Erythroblast (primary cell): Measurements from ENCODE around the gene INHBE.
"Not testable (repeated sequence)": the region's sequence is repeated elsewhere in the genome, so short reads cannot be mapped to it uniquely, and the experiment has no call there.

Source experiments
- DNase-seq, 2 experiments: peaks; one replicate each; lab custom pipeline; 2025; lab: John Stamatoyannopoulos, UW
- GATA1 ChIP-seq: IDR thresholded peaks from 2 replicates; pipeline ENCODE4 v1.6.1; 2011; ENCODE audit warnings: low read depth, mild to moderate bottlenecking, control low read depth, low read length, moderate library complexity
- POLR2A ChIP-seq: IDR thresholded peaks from 2 replicates; pipeline ENCODE4 v1.6.1; 2011; ENCODE audit warnings: mild to moderate bottlenecking, low read length

INHBE gene

DNA sequence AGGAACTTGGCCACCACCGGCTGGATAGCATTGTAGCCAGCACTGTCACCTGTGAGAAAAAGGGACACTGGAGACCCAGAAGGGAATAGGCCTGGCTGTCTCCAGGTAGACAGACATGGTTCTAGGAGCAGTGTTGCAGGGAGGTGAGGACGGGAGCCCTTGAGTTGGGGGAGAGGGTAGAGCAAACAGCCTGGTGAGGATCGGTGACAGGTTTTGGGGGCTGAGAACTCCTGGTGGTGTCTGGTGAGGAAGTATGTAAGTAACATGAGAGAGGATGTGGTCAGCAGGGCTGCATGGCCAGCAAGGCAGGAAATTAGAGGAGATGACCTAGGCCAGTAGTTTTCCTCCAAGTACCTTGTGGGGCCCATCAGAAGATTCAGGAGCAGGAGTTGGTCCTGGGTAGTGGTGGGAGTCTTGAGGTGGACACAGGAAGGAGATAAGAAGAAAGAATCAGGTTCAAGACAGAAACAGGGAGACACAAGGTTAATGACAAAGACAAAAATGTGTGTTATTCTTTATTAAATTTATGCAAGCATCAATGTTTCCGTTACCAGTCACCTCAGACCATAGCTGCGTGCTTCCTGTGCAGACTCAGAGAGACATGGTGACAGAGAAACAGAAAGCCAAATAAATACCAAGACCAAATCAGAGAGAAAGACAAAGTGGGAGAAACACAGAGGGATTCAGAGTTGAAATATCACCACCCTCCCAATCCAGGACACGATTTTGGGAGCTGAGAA lies 24.4 kb downstream of the INHBE start, which contains the start of gene ARHGAP9:
Gene ARHGAP9, minus strand, starts transcription at position 491 of the 740 bp plus-strand sequence. Its CDS starts 460 bp downstream, at position 31.
- no peak for TF ChIP-seq GATA1
- no peak for TF ChIP-seq POLR2A
- no peak for DNase-seq

DNA sequence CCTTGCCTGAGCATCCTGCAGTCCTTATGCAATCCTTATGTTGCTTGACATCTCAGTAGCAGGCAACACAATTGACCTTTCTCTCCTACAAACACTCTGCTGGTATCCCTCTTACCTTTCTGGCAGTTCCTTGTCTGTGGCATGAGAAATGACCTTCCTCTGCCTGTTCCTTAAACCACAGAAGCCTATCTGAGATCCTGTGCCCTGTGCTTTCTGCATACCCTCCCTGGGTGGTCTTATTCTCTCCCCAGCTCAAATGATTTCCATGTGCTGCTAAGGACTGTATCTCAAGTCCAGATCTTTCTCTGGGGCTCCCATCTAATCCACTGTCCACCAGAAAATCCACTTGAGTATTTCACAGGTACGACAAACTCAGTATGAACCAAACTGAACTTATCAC lies 26.6 kb downstream of the INHBE start:
- DNase-seq, result no peak
- TF ChIP-seq GATA1 (no peak), POLR2A (no peak)

- DNase-seq, result no peak
- no peak for TF ChIP-seq GATA1
- no peak for TF ChIP-seq POLR2A
Measured at GRCh38 chr12:57483466-57483865, 28.4 kb downstream of the INHBE start.

- TF ChIP-seq POLR2A, result no peak
- TF ChIP-seq GATA1, result no peak
- DNase-seq, result no peak
Measured at GRCh38 chr12:57485695-57486094, 30.6 kb downstream of the INHBE start.

GRCh38 chr12:57487055-57487596 lies 32.0 kb downstream of the INHBE start:
- TF ChIP-seq GATA1, result no peak
- no peak for TF ChIP-seq POLR2A
- no peak for DNase-seq

GRCh38 chr12:57487597-57488401 lies 32.7 kb downstream of the INHBE start, which contains the start of gene MARS1:
MARS1 (plus strand) TSS chr12:57488068; CDS start chr12:57488091, 23 bp downstream.
- DNase-seq, result peak; percentile 96 to 97
- TF ChIP-seq GATA1 (no peak), POLR2A (peak; percentile 93)

DNA sequence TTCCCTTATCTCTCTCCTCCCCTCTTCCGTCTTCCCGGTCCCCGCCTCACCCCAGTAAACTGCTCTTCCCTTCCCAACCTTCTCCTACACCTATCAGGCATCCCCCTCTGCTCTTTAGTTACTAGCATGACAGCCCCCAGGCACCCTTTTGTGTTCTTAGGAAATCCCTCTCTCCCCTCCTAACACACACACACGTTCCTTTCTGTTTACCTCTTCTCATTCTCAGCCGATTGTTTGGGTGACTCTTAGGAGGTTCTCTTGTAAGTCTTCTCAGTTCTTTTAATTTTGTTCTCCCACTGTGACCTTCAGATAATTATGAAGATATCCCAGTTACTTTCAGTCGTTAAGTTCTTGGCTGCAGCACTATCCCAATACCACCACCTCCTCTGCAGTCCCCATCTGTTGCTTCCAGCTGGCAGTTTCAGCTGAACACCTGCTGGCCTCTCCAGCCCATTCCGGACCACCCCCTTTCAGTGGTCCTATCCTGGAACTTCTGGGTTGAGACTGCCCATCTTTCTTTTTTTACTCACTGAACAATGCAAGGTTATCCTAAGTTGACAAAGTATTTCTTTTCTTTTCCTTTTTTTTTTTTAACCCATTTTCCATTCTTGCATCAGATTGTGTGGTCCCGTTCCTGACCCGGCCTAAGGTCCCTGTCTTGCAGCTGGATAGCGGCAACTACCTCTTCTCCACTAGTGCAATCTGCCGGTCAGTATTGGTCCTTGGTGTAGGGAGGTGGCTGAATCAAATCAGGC lies 33.5 kb downstream of the INHBE start:
- DNase-seq, result peak; percentile 70 to 72
- TF ChIP-seq POLR2A (no peak), GATA1 (no peak)

GRCh38 chr12:57489157-57489641 lies 34.1 kb downstream of the INHBE start:
- no peak for TF ChIP-seq GATA1
- TF ChIP-seq POLR2A, result no peak
- DNase-seq, result no peak

DNA sequence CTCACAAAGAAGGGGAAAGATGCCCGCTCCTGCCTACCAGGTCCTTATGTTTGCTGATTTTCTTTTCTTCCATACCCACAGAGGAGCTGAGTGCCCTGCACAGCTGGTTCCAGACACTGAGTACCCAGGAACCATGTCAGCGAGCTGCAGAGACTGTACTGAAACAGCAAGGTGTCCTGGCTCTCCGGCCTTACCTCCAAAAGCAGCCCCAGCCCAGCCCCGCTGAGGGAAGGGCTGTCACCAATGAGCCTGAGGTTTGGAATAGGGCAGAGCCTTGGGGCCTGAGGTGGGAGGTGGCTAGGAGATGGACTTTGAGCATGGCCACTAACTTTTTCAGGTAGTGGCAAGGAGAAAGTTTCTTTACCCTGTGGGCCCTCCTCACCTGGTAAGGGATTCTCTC lies 35.0 kb downstream of the INHBE start:
- no peak for DNase-seq
- TF ChIP-seq POLR2A (no peak), GATA1 (no peak)

DNA sequence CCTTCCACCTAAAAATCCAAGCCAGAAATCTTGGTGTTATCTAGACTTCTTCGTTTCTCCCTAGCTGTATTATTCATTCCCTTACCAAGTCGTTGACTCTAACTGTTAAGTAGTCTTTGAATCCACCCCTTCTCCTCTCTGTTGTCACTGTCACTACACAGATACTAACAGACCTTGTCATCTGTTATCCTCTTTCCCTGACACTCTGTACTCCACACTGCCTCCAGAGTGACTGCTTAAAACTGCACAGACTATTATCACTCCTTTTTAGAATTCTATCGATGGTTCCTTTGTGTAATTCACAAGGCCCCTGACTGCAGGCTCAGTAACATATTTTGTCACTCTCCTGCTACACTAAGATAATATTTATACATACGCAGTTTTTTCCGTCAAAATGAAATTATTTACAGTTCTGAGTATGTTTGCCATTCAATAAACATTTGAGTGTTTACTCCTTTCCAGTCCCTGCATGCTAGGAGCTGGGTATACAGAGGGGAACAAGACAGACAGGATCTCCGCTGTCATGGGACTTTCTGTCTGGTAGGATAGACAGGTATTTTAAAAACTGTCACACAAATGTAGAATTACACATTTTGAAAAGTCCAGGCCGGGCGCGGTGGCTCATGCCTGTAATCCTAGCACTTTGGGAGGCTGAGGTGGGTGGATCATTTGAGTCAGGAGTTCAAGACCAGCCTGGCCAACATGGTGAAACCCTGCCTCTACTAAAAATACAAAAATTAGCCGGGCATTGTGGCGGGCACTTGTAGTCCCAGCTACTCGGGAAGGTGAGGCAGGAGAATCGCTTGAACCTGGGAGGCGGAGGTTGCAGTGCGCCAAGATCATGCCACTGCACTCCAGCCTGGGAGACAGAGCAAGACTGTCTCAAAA lies 36.5 kb downstream of the INHBE start:
- TF ChIP-seq GATA1 (no peak), POLR2A (no peak)
- DNase-seq, result peak; percentile 58 to 68

DNA sequence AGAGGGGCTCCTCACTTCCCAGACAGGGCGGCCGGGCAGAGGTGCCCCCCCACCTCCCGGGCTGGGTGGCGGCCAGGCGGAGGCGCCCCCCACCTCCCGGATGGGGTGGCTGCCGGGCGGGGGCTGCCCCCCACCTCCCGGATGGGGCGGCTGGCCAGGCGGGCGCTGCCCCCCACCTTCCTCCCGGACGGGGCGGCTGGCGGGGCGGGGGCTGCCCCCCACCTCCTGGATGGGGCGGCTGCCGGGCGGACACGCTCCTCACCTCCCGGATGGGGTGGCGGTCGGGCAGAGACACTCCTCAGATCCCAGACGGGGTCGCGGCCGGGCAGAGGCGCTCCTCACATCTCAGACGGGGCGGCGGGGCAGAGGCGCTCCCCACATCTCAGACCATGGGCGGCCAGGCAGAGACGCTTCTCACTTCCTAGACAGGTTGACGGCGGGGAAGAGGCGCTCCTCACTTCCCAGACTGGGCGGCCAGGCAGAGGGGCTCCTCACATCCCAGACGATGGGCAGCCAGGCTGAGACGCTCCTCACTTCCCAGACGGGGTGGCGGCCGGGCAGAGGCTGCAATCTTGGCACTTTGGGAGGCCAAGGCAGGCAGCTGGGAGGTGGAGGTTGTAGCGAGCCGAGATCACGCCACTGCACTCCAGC lies 40.1 kb downstream of the INHBE start:
- DNase-seq, result not testable (repeated sequence)

- TF ChIP-seq GATA1, result no peak
- no peak for TF ChIP-seq POLR2A
- DNase-seq, result no peak
Measured at GRCh38 chr12:57496822-57497221, 41.7 kb downstream of the INHBE start.
